NCI-H1048 (cell line): ENCODE data around the gene HLA-DRB1.
"Not testable (repeated sequence)": the region's sequence is repeated elsewhere in the genome, so short reads cannot be mapped to it uniquely, and the experiment has no call there.

Experiments used
- DNase-seq: peaks from one replicate; lab custom pipeline; 2025; lab: John Stamatoyannopoulos, UW

HLA-DRB1 gene

GRCh38 chr6:32609391-32609730, 19.7 kb upstream of the HLA-DRB1 start:
- DNase-seq, result no peak

- no peak for DNase-seq
Measured at GRCh38 chr6:32608362-32608761, 18.7 kb upstream of the HLA-DRB1 start.

DNA sequence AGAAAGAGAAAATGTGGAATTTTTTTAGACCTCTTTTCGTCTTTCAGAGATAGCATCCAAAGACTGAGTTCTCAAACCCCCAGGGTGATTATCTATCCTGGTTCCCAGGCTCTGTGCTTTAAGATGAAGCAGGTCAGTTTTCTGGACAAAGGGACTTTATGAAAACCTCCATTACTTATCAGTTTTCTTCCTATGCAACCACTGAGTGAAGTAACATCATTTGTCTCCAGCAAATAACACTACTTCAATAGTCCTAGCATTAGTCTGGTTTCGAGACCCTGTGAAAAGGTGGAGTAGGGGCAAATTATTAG, 18.3 kb upstream of the HLA-DRB1 start:
- no peak for DNase-seq

- DNase-seq, result no peak
Measured at GRCh38 chr6:32607263-32607987, 17.8 kb upstream of the HLA-DRB1 start.

DNA sequence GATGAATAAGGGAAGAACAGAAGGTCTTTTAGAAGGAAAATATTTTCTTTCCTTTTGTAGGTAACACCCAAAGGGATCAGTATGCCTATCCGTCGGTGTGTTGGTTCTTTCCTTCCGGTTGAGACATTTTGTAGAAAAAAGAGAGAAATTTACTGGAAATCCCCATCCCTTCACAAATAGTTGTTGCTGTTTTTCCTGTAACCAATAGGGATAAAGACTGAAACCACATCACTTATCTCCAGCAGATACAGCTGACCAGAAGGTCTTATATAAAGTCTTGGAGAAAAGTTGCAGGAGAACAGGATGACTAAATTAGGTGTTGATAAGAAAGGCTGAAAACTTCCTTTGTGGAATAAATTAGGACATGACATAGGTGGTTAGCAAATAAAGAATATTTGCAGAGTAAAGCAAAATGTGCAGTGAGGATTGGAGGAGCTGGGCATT, 14.8 kb upstream of the HLA-DRB1 start:
- DNase-seq, result no peak

DNA sequence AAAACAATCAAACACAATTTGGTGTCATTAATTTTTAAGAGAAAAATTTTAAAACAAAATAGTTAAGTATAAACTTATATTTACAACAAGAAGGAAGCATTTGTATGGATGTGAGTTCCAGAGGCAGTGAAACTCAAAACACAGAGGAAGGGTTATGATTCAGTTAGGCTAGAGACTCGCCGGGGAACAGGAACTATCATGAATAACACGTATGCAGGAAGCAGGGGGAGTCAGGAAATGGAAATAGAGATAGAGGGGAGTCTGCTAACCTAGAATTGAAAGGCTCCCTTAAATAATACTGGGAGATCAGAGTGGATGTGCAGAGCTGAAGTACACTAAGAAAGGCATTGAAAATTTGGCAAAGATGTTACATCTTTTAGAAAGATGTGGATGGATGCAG, 14.2 kb upstream of the HLA-DRB1 start:
- DNase-seq, result no peak

- no peak for DNase-seq
Measured at GRCh38 chr6:32603222-32603621, 13.6 kb upstream of the HLA-DRB1 start.

- DNase-seq, result no peak
Measured at GRCh38 chr6:32602383-32602782, 12.7 kb upstream of the HLA-DRB1 start.

DNA sequence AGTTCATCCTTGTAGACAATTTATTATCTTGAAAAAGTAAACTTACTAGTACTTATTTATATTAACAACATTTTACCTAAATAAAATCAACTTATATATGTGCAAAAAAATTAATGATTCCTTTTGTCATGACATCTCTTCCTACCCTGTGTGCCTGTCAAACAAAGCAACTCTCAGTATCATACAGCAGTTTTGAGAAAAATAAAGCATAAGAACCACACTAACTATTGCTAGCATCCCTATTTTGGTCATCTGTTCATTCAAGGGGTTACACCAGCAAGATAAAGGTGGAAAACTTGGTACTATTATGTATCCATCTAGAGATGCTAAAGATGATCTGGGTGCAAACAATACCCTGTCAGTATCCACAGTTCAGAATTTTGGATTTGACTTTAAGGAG, 7.4 kb upstream of the HLA-DRB1 start:
- no peak for DNase-seq

DNA sequence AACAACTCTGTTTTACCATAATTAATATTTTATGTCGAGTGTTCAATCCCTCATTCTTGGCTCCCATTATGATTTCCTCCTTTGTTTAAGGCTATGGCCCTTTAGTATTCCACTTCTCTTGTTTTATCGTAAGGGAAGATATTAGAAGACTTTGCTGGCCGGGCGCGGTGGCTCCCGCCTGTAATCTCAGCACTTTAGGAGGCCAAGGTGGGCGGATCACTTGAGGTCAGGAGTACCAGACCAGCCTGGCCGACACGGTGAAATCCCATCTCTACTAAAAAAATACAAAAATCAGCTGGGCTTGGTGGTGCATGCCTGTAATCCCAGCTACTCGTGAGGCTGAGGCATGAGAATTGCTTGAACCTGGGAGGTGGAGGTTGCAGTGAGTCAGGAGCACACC, 1.1 kb upstream of the HLA-DRB1 start:
- DNase-seq, result not testable (repeated sequence)

- no peak for DNase-seq
Measured at GRCh38 chr6:32588156-32588555, 1.5 kb downstream of the HLA-DRB1 start.

DNA sequence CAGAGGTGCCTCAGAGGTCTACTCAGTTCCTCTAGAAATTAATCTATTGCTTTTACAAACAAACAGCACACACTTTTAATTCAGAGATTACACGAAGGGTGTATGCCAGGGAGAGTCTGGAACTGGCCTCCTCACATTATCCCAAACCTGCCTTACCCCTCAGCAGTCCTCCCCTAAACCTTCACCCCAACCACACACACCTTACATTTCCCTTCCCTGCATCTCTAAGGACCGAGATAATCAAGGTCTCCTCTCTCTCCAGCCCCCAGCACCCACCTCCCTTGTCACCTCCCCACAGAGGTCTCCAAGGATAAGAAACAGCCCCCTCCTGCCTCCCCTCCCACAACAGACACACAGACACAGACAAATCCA, 6.1 kb downstream of the HLA-DRB1 start:
- DNase-seq, result no peak

- DNase-seq, result no peak
Measured at GRCh38 chr6:32581315-32582095, 8.1 kb downstream of the HLA-DRB1 start.

DNA sequence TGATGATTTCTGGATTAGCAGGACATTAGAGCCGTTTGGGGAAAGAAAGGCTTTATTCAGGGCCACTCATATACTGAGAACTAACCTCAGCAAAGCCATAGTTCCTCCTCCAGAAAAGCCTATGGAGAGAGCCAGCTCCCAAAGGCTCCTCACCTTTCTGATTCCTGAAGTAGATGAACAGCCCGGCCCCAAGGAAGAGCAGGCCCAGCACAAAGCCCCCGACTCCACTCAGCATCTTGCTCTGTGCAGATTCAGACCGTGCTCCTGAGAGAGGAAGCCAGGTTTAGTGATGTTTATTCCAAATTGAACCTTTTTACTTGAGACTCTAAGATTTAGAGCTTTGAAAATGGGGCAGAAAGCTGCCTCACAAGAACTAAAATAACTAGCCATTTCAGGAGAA, 9.1 kb downstream of the HLA-DRB1 start:
- DNase-seq, result no peak

GRCh38 chr6:32578962-32579361, 10.7 kb downstream of the HLA-DRB1 start:
- DNase-seq, result no peak

DNA sequence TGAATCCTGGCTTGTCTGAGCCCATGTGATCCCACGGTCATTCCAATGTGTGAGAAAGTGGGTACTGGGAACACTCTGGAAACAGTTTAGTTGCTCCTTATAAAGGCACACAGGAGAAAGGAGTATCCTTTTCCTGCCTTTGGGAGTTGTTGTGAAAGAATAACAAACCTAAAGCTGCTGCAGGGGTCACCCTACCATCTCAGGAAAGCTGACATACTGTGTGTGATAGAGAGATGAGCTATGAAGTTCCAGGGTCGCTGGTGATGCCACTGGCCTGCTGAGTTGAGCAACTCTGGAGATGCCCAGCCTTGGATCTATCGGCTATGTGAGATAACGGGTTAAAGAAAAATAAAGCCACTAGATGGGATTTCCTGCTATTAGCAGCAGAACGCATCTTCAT, 12.2 kb downstream of the HLA-DRB1 start:
- DNase-seq, result not testable (repeated sequence)

DNA sequence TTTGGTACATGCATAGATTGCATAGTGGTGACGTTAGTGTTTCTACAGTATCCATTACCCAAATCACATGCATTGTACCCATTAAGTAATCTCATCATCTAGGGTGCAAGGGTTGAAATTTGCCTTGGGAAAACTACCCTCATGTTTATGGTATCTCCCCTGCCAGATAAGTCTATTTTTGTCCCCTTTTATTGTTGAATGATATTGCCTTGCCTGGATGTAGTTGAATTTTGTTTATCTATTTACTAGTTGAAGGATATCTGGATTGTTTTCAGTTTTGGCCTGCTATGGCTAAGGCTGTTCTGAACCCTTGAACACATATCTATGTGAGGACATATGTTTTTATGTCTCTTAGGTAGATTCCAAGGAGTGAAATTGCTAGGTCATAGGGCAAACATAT, 13.4 kb downstream of the HLA-DRB1 start:
- DNase-seq, result no peak

GRCh38 chr6:32570363-32570905, 19.2 kb downstream of the HLA-DRB1 start:
- no peak for DNase-seq

DNA sequence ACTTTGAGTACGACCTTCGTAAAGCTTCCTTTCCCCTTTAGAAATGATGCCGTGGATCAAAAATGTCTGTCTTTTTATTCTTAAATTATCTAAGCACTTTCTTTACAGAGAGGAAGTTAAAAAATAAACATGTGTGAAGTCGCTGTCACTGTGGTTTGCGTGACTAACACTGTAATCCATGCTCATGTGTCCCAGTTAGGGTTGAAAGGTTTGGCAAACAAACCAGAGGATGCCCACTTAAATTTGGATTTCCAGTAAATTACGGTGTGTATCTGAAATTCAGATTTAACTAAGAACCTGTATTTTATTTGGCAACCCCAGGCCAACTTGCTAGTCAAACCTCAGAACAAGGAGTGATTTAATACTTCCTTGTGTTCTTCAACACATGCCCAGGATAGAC, 21.1 kb downstream of the HLA-DRB1 start:
- no peak for DNase-seq

DNA sequence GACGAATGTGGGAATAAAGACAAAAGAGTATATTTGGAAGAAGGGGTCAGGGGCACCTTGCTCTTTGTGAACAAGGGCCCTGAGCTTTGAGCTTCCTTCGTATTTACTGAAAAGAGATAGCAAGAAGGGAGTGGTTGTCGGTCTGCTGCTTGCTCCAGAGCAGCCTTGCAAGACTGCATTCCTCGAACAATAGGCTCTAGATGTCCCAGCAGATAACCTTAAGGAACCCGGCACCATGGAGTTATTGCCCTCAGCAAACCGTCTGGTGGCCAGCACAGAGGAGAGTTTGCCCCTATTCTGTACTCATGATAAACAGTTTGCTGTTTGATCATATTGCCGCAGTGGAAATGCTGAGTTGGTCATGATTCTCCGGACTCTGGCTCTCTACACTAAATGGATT, 22.7 kb downstream of the HLA-DRB1 start:
- no peak for DNase-seq

- DNase-seq, result no peak
Measured at GRCh38 chr6:32565511-32565910, 24.1 kb downstream of the HLA-DRB1 start.

DNA sequence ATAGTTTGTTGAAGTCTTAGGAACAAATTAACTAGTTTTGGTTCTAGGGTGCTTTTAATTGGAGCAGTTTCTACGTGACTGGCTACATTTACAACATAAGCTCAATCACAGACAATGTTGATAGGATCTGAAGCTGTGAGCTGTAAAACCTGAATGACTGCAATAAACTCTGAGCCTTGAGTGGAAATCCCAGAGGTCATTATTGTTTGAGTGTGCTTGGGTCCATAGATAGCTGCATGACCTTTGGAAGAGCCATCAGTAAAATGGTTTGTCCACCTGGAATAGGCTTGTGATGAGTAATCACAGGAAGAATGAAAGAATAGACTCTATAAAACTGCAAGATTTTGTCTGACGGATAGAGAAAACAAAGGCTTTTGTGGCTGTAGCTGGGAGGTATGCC, 26.7 kb downstream of the HLA-DRB1 start:
- DNase-seq, result no peak

DNA sequence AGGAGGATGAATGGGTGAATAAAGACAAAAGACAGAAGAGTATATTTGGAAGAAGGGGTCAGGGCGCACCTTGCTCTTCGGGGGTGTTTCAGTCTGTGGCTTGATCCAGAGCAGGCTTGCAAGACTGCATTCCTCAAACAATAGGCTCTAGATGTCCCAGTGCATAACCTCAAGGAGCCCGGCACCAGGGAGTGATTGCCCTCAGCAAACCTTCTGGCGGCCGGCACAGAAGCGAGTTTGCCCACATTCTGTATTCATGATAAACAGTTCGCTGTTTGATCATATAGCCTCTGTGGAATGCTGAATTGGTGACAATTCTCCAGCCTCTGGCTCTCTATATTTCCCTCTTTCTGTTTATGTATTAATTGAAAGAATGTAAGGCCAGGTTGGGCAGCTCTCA, 29.9 kb downstream of the HLA-DRB1 start:
- no peak for DNase-seq
